Stimulated activated naive CD4-positive, alpha-beta T cell (primary cell): ENCODE measurements around the gene CALCA.

ENCODE experiments used
- DNase-seq, 6 experiments: peaks; one replicate each; lab custom pipeline; 2025; lab: John Stamatoyannopoulos, UW

Gene CALCA

DNA sequence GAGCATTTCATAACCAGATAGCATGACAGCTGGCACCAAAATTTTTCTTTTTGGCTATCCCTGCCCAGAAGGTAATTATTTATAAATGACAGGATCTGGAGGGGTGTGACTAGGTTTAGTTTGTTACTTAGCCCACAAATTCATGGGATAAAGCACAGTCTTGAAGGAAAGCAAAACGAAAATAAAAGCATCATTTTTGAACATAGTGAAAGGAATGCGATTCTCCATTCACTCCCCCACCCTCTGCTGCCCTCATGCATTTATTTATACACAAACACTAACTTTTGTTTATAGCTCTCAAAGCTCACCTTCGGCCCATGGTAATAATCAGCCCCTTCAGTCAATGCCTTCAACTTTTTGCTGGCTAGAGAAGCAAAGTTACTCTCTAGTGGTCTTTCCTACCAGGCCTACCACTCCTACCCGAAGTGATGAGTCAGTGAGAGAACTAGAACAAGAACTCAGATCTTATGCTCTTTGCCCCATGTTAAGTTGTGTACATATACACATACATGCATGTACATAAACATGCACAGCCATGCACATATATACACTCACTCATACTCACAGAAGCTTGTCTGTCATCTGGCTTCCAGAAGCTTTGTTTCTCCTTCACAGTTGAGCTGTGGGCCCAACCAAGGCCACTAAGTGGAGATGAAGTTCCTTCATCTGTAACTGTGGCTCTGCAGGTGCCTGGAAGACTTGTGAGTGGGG is 22.6 kb downstream of the CALCA start:
- DNase-seq = no peak

DNA sequence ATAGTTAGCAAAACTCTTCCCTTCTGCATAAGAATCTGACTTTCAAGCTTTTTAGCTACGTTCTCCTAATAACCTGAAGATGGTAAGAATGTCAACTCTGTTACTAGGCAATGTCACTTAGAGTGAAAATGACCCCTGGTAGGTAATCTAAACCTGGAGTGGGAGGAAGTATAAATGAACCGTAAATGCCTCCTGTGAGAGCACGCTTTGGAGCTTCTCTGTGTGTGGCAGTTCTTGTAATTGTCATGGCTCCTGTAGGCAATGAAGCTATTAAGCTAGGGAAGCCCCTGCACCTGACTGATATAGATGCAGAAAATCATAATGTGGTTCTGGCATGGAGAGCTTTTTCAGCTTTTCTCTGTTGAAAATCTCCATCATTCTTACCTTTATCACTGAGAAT is 29.4 kb downstream of the CALCA start:
- no peak for DNase-seq

DNA sequence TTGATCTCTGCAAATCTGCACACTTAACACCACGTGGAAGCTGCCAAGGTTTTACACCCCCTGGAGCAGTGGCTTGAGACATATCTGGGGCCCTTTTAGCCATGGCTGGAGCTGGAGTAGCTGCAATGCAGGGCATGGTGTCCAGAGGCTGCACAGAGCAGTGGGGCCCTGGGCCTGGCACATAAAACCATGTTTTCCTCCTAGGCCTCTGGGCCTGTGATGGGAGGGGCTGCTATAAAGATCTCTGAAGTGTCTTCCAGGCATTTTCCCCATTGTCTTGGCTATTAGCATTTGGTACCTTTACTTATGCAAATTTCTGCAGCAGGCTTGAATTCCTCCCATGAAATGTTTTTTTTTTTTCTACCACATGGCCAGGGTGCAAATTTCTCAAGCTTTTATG is 33.2 kb downstream of the CALCA start:
- no peak for DNase-seq

DNA sequence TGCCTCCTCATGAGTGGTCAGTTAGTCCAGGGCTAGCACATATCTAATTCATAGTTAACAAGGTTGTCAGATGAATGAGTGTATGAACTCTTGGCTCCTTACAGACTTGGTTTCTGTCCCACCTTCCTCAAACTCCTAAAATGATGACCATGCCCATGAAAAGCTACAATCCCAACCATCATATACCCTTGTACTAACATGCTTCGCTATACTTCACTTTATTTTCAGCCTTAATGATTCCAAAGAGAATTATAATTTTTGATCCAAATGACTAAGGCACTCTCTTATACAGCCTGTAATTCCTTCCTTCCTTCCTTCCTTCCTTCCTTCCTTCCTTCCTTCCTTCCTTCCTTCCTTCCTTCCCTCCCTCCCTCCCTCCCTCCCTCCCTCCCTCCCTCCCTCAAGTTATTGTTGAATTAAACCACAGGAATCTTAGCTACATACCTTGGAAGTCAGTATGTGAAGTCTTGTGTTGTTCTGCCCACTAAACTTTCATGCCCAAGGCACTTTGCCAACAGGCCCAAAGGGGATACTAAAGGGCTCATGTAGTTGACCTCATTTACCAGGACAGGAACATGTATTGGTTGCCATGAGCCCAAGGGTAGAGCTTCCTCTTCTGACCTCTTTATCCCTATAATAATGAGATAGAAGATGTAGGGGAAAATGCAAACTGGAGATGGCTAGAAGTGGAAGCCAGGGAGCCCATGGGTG is 37.4 kb downstream of the CALCA start:
- DNase-seq = no peak

DNA sequence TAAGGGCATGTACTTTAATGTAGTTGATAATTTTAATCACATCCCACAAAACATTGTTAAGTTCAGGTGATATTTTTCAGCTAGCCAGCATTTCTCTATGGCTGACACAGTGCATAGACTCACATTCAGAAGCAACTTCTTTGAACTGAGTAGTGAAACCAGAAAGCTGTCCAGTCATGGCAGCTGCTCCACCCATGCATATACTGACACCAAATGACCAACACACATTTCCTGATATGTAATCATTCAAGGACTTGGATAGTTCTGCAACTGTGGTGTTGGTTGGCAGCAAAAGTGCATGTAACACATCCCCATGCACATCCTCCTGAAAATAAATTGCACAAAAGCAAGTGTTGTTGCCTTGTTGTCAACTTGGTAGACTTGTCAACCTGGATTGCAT is 39.7 kb downstream of the CALCA start:
- DNase-seq = no peak

DNA sequence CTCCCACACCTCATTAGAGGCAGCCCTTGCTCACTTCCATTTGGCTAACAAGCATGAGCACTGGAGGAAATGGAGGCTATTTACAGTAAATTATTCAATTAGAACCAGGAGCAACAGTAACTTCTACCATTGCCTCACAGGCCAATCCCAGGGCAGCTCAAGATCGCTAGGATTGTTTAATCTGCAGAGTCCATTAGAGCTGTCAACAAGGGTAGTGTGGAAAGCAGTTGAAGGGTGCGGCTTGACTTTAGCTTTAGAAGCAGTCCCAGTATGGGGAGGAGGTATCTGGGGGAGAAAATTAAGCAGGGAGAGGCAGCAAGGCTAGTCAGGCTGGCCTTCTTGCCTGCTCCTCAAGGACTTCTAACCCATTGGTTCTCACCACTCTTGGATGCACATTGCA is 41.8 kb downstream of the CALCA start:
- DNase-seq = no peak

DNA sequence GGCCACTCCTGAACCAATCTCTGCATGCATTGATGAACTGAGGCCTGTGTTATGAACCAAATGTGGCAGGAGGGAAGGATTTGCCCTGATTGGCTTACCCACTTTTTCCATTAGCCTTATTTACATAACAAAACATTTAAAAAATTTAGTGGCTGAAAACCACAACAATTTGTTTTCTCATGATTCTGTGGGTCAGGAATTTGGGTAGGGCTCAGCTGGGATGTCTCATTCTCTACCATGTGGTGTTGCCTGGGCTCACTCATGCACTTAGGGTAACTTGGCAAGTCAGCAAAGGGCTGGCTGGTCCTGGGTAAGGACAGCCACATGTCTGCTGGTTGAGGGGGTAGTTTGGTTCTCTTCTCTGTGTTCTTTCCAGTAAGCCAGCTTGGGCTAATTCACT is 45.0 kb downstream of the CALCA start:
- DNase-seq = no peak

DNA sequence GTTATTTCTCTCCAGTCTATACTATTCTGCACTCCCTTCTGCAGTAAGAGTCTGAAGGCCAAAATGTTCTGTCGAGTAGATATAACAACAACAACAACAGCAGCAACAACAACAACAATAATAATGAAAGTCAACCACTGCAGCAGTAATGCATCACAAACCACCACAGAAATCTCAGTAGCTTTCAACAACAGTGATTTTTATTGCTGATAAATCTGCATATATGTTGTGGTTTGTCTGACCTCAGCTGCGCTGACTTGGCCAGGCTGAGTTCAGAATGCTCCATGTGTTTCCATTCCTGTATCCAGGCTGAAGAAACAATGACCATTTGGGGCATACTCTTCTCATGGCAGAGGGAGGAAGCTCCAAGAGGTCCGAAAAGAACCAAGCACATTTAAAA is 47.8 kb downstream of the CALCA start:
- DNase-seq = no peak
